ENCODE results near the gene PLXNB2. TPM values are rescaled to one million over a fixed set of nuclear protein-coding genes. Genes with fewer than 3 reads are reported as not detected.
A peak's percentile ranks its signal among the peaks of the same experiment; 100 is the strongest.
"Not testable (repeated sequence)": the region's sequence is repeated elsewhere in the genome, so short reads cannot be mapped to it uniquely, and the experiment has no call there.

Gene PLXNB2
- total RNA-seq, 1 donor from 2014 or later: 55.2 TPM

GRCh38 chr22:50282361-50283155, 24.9 kb downstream of the PLXNB2 start:
- peak in 1 of 2 donors; percentile 64 for DNase-seq (ENCODE audit: low read depth in 2 of 2)

GRCh38 chr22:50281957-50282356, 25.5 kb downstream of the PLXNB2 start:
- DNase-seq (ENCODE audit: low read depth in 2 of 2): no peak

GRCh38 chr22:50281384-50281760, 26.1 kb downstream of the PLXNB2 start:
- DNase-seq (ENCODE audit: low read depth in 2 of 2): no peak

GRCh38 chr22:50280708-50281383, 26.6 kb downstream of the PLXNB2 start:
- DNase-seq (ENCODE audit: low read depth in 2 of 2): no peak

- no peak for DNase-seq (ENCODE audit: low read depth in 2 of 2)
Measured at GRCh38 chr22:50280022-50280707, 27.3 kb downstream of the PLXNB2 start.

GRCh38 chr22:50278956-50279619, 28.4 kb downstream of the PLXNB2 start:
- no peak for DNase-seq (ENCODE audit: low read depth in 2 of 2)

- no peak for DNase-seq (ENCODE audit: low read depth in 2 of 2)
Measured at GRCh38 chr22:50278461-50278860, 29.0 kb downstream of the PLXNB2 start.

- no peak for DNase-seq (ENCODE audit: low read depth in 2 of 2)
Measured at GRCh38 chr22:50277761-50278160, 29.7 kb downstream of the PLXNB2 start.

GRCh38 chr22:50276143-50276542, 31.3 kb downstream of the PLXNB2 start:
- DNase-seq (ENCODE audit: low read depth in 2 of 2): peak; percentile 72 to 80

- no peak for DNase-seq (ENCODE audit: low read depth in 2 of 2)
Measured at GRCh38 chr22:50275181-50276055, 32.0 kb downstream of the PLXNB2 start.

GRCh38 chr22:50274771-50275170, 32.7 kb downstream of the PLXNB2 start:
- no peak for DNase-seq (ENCODE audit: low read depth in 2 of 2)

- peak; percentile 63 to 83 for DNase-seq (ENCODE audit: low read depth in 2 of 2)
Measured at GRCh38 chr22:50274311-50274710, 33.1 kb downstream of the PLXNB2 start.

- DNase-seq (ENCODE audit: low read depth in 2 of 2): not testable (repeated sequence)
Measured at GRCh38 chr22:50273781-50274180, 33.7 kb downstream of the PLXNB2 start.

GRCh38 chr22:50273352-50273751, 34.1 kb downstream of the PLXNB2 start:
- not testable (repeated sequence) for DNase-seq (ENCODE audit: low read depth in 2 of 2)

- peak in 1 of 2 donors; percentile 34 for DNase-seq (ENCODE audit: low read depth in 2 of 2)
Measured at GRCh38 chr22:50272044-50272802, 35.2 kb downstream of the PLXNB2 start.

- DNase-seq (ENCODE audit: low read depth in 2 of 2): peak; percentile 59 to 79
Measured at GRCh38 chr22:50271519-50271970, 35.9 kb downstream of the PLXNB2 start.

GRCh38 chr22:50270666-50271394, 36.6 kb downstream of the PLXNB2 start:
- DNase-seq (ENCODE audit: low read depth in 2 of 2): peak; percentile 54 to 75

GRCh38 chr22:50269970-50270665, 37.3 kb downstream of the PLXNB2 start, which contains the start of gene MAPK11:
Gene MAPK11, minus strand, starts transcription at chr22:50270380. Its CDS starts 88 bp downstream, at chr22:50270292.
- DNase-seq (ENCODE audit: low read depth in 2 of 2): peak; percentile 65 to 66

All from lung microvascular endothelial cell (primary cell).